Fibroblast of mammary gland (primary cell): ENCODE results near the gene JAM3.

ENCODE experiments used
- DNase-seq: peaks from one replicate; pipeline ENCODE4 v3.0.0-alpha.2; 2010; ENCODE audit warnings: low read depth
- H3K4me3 ChIP-seq: 2 replicates; pipeline ENCODE4 v1.5.1; 2011; ENCODE audit warnings: low read depth, mild to moderate bottlenecking, low read length, moderate library complexity; ENCODE audit not compliant: control insufficient read depth
- TF ChIP-seq, protein P1 (sequence below): conservative IDR thresholded peaks from 2 replicates; pipeline ENCODE4 v1.5.1; 2011; ENCODE audit warnings: low read depth, low read length, inconsistent platforms; ENCODE audit not compliant: control insufficient read depth, insufficient read depth

JAM3 gene

GRCh38 chr11:134025082-134025429 lies 43.8 kb upstream of the JAM3 start:
- TF ChIP-seq, protein P1, sequence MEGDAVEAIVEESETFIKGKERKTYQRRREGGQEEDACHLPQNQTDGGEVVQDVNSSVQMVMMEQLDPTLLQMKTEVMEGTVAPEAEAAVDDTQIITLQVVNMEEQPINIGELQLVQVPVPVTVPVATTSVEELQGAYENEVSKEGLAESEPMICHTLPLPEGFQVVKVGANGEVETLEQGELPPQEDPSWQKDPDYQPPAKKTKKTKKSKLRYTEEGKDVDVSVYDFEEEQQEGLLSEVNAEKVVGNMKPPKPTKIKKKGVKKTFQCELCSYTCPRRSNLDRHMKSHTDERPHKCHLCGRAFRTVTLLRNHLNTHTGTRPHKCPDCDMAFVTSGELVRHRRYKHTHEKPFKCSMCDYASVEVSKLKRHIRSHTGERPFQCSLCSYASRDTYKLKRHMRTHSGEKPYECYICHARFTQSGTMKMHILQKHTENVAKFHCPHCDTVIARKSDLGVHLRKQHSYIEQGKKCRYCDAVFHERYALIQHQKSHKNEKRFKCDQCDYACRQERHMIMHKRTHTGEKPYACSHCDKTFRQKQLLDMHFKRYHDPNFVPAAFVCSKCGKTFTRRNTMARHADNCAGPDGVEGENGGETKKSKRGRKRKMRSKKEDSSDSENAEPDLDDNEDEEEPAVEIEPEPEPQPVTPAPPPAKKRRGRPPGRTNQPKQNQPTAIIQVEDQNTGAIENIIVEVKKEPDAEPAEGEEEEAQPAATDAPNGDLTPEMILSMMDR, result no peak
- no peak for DNase-seq
- no peak overlapping the region for H3K4me3 ChIP-seq

DNA sequence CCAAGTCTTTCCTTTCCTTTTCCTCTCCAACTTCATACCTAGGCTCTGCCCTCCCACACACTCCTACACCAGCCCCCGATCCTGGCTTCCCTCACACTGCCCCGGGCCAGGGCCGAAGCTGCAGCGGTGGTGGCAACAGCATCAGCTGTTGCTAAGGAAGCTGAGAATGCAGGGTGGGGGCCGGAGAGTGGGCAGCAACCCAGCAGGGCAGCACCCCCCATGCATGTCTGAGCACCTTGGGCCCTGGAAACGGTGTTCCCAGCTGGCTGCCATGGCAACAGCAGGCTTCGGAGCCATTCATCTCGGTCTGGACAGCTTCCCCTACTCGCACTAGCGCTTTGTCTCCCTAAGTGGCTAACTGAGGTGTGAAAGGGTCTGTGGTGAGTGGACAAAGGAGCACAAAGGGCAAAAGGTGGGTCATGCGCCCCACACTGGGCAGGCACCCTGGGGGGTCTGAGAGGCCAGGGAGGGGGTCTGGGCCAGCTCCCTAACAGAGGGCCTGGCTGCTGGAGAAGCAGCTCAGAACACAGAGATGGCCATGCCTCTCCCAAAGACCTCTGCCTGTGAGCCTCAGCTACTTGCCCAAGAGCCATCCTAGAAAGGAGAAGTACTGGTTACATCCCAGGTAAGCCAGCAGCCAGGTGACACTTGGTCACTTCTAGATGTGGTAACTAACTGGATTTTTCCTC lies 42.1 kb upstream of the JAM3 start:
- no peak overlapping the region for H3K4me3 ChIP-seq
- TF ChIP-seq, protein P1, result no peak
- DNase-seq, result no peak

GRCh38 chr11:134027671-134028070 lies 41.2 kb upstream of the JAM3 start:
- TF ChIP-seq, protein P1, result no peak
- DNase-seq, result no peak
- no peak overlapping the region for H3K4me3 ChIP-seq

- TF ChIP-seq, protein P1, result no peak
- H3K4me3 ChIP-seq, result no peak overlapping the region
- DNase-seq, result no peak
Observed at GRCh38 chr11:134028368-134028920, 40.4 kb upstream of the JAM3 start.

- no peak for DNase-seq
- no peak overlapping the region for H3K4me3 ChIP-seq
- TF ChIP-seq, protein P1, result no peak
Observed at GRCh38 chr11:134030853-134031252, 38.0 kb upstream of the JAM3 start.

- no peak for DNase-seq
- no peak overlapping the region for H3K4me3 ChIP-seq
- TF ChIP-seq, protein P1, result no peak
Observed at GRCh38 chr11:134032043-134032442, 36.8 kb upstream of the JAM3 start.
